Choroid plexus epithelial cell (primary cell): ENCODE data around the gene PLA2G3.

Experiments
- DNase-seq: peaks from one replicate; pipeline ENCODE4 v3.0.0-alpha.2; 2010; ENCODE audit warnings: low read depth
- H3K4me3 ChIP-seq: 2 replicates; pipeline ENCODE4 v1.5.1; 2011; ENCODE audit warnings: low read depth, mild to moderate bottlenecking, control low read depth, low read length, moderate library complexity
- TF ChIP-seq, protein P1 (sequence below): conservative IDR thresholded peaks from 2 replicates; pipeline ENCODE4 v1.5.1; 2011; ENCODE audit warnings: low read depth, mild to moderate bottlenecking, control low read depth, inconsistent platforms, low read length, moderate library complexity

PLA2G3 gene

DNA sequence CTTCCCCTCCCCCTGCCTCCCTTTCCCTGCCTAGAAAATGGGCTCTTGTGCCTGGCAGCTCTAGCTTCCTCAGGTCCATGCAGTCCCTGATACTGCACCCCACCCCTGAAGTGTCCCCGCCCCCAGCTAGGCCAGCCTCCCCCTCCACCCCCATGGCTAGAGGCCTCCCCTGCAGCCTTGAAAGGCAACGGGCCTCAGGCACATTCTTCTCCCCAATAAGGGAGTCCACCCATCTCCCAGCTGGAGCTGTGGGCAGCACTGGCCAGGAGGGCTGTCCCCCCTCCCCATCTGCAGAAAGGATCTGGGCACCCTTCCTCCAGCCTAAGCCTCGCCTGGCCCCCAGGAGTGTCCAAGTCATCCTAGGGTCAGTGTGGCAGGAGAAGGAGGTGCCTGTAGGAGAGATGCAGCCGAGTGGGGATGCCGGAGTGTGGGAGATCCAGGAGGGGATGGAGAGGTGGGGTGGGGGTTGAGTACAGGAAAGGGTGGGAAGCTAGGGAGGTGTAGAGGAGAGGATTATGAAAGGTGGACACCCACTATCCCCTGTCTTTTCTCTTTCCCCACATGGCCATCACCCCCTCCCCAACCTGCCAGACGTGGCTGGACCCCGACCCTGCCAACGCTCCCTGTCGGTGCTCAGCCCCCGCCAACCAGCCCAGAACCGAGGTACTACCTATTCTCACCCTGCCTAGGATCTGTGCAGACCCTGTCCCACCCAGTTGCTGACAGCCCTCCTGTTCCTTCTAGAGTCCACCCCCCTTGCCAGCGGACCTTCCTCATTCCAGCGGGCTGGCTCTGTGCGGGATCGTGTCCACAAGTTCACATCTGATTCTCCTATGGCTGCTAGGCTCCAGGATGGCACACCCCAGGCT is 49.9 kb downstream of the PLA2G3 start:
- TF ChIP-seq, protein P1, sequence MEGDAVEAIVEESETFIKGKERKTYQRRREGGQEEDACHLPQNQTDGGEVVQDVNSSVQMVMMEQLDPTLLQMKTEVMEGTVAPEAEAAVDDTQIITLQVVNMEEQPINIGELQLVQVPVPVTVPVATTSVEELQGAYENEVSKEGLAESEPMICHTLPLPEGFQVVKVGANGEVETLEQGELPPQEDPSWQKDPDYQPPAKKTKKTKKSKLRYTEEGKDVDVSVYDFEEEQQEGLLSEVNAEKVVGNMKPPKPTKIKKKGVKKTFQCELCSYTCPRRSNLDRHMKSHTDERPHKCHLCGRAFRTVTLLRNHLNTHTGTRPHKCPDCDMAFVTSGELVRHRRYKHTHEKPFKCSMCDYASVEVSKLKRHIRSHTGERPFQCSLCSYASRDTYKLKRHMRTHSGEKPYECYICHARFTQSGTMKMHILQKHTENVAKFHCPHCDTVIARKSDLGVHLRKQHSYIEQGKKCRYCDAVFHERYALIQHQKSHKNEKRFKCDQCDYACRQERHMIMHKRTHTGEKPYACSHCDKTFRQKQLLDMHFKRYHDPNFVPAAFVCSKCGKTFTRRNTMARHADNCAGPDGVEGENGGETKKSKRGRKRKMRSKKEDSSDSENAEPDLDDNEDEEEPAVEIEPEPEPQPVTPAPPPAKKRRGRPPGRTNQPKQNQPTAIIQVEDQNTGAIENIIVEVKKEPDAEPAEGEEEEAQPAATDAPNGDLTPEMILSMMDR, result no peak
- H3K4me3 ChIP-seq, result no peak overlapping the region
- no peak for DNase-seq

DNA sequence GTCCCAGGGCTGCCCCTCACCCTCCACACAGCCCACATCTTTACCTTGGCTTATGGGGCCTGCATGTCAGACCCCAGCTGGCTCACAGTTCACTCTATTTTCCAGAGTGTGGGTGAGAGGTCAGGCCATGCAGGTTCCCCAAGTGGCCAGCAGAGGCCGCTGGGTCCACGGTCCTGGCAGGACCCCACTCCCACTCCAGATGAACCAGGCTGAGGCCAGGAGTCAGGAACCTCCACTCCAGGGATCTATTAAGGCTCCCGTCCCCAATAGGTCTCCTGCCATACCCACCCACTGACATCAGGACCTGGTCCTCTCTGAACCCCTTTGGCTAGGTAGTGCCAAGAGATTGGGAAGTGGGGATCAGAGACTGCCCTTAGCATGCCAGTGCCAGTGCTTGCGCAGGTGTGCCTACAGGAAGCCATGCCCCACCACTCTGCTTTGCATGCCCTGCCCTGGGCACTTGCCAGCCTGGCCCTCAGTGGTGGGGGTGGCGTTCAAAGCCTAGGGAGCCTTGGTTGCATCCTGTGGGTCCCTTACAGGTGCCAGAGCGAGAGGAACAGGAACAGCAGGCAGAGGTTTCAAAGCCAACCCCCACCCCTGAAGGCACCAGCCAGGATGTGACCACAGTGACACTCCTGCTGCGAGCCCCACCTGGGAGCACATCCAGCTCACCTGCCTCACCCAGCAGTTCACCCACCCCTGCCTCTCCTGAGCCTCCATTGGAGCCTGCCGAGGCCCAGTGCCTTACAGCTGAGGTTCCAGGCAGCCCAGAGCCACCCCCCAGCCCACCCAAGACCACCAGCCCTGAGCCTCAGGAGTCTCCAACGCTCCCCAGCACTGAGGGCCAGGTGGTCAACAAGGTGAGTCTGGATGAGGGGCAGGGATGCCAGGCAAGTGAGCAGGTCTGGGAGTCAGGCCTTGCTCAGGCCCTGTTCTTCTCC is 50.9 kb downstream of the PLA2G3 start:
- TF ChIP-seq, protein P1, result peak; percentile 92
- no peak overlapping the region for H3K4me3 ChIP-seq
- peak; percentile 61 for DNase-seq

DNA sequence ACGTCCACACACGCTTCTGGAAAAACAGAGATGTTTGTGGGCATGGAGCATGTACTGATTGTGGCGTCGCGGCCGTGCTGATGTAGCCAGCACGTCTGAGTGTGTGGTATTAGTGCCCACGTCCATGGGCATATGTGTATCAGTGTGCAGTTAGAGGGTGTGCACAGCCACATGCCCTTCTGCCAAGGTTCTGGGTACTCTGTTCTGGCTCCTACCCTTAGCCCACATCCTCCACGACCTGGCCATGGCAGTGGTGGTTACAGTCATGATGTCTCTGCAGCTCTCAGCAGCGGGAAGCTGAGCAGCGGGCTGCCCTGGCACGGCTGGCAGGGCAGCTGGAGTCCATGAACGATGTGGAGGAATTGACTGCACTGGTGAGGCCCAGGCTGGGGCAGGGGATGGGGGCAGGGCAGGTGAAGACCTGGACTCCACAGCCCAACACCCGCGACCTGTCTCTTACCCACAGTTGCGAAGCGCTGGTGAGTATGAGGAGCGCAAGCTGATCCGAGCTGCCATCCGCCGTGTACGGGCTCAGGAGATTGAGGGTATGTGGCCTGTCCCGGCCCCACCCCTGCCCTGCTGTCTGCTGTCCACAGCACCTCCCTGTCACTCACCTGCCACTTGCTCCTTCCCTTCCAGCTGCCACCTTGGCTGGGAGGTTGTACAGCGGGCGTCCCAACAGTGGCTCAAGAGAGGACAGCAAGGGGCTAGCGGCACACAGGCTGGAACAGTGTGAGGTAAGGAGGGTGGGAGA is 51.9 kb downstream of the PLA2G3 start:
- no peak overlapping the region for H3K4me3 ChIP-seq
- TF ChIP-seq, protein P1, result no peak
- DNase-seq, result no peak

DNA sequence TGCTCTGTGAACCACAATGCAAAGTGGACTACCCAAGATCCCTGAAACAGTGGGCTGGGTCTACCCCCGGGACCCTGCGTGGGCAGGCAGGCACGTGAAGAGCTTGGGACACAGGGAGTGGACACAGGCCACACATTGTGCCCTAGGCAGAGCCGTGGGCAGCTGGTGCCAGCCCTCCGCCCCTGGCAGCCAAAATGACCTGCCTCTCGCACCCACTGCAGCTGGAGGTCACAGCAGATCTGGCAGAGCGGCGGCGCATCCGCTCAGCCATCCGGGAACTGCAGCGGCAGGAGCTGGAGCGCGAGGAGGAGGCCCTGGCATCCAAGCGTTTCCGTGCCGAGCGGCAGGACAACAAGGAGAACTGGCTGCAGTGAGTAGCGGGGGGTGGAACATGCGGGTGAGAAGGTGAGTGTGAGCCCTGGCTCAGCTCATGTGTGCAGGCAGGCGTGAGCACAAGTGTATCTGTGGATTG is 52.5 kb downstream of the PLA2G3 start:
- TF ChIP-seq, protein P1, result no peak
- no peak for DNase-seq

DNA sequence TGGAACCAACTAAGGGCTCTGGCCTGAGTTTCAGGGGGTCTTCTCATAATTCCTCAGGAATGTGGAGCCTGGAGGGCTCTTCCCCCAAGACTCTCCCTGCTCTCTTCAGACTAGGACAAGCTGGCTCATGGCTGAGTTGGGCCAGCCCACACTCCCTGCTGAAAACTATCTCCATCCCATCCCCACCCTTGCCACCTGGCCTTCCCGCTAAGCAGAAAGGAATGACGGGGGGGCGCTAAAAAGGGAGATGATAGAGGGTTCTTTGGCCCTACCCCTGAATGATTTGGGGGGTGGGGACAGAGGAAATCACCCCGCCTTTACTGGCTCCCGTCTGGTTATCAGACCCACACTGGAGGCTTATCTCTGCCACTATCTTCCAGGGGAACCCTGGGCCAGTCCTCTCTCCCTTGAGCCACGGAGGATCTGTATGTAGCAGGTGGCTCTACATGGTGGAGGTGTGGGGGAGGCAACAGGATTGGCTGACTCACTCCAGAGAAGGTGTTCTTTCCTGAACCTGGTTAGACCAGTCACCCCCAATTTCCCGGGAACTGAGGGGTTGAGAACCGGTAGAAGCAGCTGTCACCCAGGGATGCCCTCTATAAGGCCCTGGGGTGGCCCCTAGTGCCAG is 53.5 kb downstream of the PLA2G3 start:
- DNase-seq, result no peak
- TF ChIP-seq, protein P1, result no peak
- no peak overlapping the region for H3K4me3 ChIP-seq

More for the DNA sequence above, 52.5 kb downstream of the PLA2G3 start:
- no peak overlapping the region for H3K4me3 ChIP-seq

DNA sequence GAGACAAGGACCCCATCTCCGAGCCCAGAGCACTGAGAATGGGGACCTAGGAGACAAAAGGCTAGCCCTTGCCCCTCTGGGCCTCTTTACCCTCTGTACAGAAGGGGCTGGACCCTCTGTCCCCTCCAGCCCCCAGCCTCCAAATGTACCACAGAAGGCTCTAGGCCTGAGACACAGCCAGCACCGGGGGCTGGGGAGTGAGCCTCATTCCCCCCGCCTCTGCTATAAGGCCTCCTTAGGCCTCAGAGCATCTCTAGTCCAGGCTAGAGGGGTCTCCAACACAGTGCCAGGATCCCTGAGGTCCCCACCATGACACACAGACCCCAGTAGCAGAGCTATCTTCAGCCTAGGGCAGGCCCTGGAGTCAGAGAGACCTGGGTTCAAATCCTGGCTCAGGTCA is 54.4 kb downstream of the PLA2G3 start:
- no peak overlapping the region for H3K4me3 ChIP-seq
- TF ChIP-seq, protein P1, result no peak
- DNase-seq, result no peak
